Upper lobe of left lung (tissue), 6 donors: ENCODE results near the gene NAV1. TPM values are rescaled to one million over a fixed set of nuclear protein-coding genes. Genes with fewer than 3 reads are reported as not detected.

Source experiments
- ATAC-seq, 2 donors: fragments of 200-7000 bp; cut with Tn5 transposase; one replicate each; pipeline ENCODE4 v1.9.1; 2022; ENCODE audit warnings: mild to moderate bottlenecking in 2 of 2, moderate library complexity in 2 of 2; ENCODE audit not compliant: low FRiP score in 2 of 2
- DNase-seq, 2 donors: peaks; one replicate each; pipeline ENCODE4 v3.0.0-alpha.2; 2019 to 2020
- H3K27ac ChIP-seq, 4 donors: fragments of 200-600 bp; sonication (generic); one replicate each; pipeline ENCODE4 v1.5.1; 2016 to 2019
- H3K27me3 ChIP-seq, 4 donors: fragments of 200-600 bp; sonication (generic); one replicate each; pipeline ENCODE4 v1.5.1; 2017 to 2019
- H3K36me3 ChIP-seq, 4 donors: fragments of 200-600 bp; sonication (generic); one replicate each; pipeline ENCODE4 v1.5.1; 2016 to 2019
- H3K4me1 ChIP-seq, 4 donors: fragments of 200-600 bp; sonication (generic); one replicate each; pipeline ENCODE4 v1.5.1; 2018 to 2019
- H3K4me3 ChIP-seq, 4 donors: fragments of 200-600 bp; sonication (generic); one replicate each; pipeline ENCODE4 v1.5.1; 2017 to 2019; ENCODE audit warnings: mild to moderate bottlenecking in 2 of 4, moderate library complexity in 1 of 4
- H3K9me3 ChIP-seq, 4 donors: fragments of 200-600 bp; sonication (generic); one replicate each; pipeline ENCODE4 v1.5.1; 2018 to 2019
- EP300 ChIP-seq, 4 donors: sonication (generic); formaldehyde crosslinking; IDR thresholded peaks; one replicate each; pipeline ENCODE4 v1.5.1; 2017; ENCODE audit warnings: antibody characterized with exemption in 4 of 4, control low read depth in 2 of 4
- POLR2A ChIP-seq, 4 donors: fragments of 450-650 bp; IDR thresholded peaks; one replicate each; pipeline ENCODE4 v1.5.1; 2016 to 2017; ENCODE audit warnings: antibody characterized with exemption in 4 of 4, mild to moderate bottlenecking in 2 of 4
- POLR2AphosphoS5 ChIP-seq, 2 donors: sonication (generic); formaldehyde crosslinking; IDR thresholded peaks; one replicate each; pipeline ENCODE4 v1.5.1; 2017; ENCODE audit warnings: antibody characterized with exemption in 2 of 2
- WGBS, 2 donors: methylation state at CpG; one replicate each; pipeline ENCODE4 v1.1.5; 2017 to 2018; 5-methylcytosine and 5-hydroxymethylcytosine counted together
- total RNA-seq, 6 donors: library from RNA; depleted of rRNA in 4 of 6; stranded (reverse); fragments of >200 nt in 4 of 6; gene quantifications; one replicate each; pipeline versions ENCODE4 v1.1.0 to v1.2.1, GENCODE V29; 2016 to 2021
- TF ChIP-seq, protein P1 (sequence below), 6 experiments: fragments of 450-650 bp in 4 of 6; fragments of 200-600 bp in 2 of 6; sonication (generic) in 2 of 6; IDR thresholded peaks; one replicate each; pipeline ENCODE4 v1.5.1; 2016 to 2019; ENCODE audit warnings: antibody characterized with exemption in 6 of 6
- donor health status: DM: no; HTN: no; CAD: no; lungs with moderate emphysema.
- donor health status: DM: no; HTN: yes; CAD: no; lungs with severe emphysema.

Gene NAV1
- total RNA-seq, 6 donors from 2014 or later: 15.2 to 41.0 (median 24.1) TPM

DNA sequence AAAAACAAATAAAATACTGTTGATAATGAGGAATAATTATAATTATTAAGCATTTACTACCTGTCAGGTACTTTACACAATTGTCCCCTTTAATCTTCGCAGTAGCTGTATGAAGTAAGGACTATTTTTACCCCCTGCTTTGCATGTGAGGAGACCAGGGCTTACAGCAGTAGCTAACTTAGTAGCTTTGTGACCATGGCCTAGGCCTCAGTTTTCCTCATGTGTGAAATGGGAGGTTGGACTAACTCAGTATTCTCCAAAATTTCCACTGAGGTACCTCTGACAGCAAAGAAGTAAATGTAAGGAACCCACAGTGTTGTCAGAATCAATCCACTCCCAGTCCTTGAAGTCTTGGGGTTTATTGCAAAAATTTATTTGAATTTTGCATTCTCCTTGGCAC lies 28.2 kb upstream of the NAV1 start:
- Histone ChIP-seq H3K36me3 (no peaks in the 10 kb centered on the region), H3K9me3 (no peaks in the 10 kb centered on the region), H3K27me3 (no peaks in the 10 kb centered on the region), H3K4me1 (peaks cover 36 to 46% (median 37%) of the 10 kb centered on the region in 4 donors), H3K4me3 (no peak overlapping the region), H3K27ac (peak overlapping the region in 2 of 4 donors; percentile 75 to 84)
- TF ChIP-seq EP300 (IDR thresholded peaks at IDR 0.05): no peak
- no peak for TF ChIP-seq POLR2AphosphoS5 (IDR thresholded peaks at IDR 0.05)
- TF ChIP-seq POLR2A (IDR thresholded peaks at IDR 0.05): no peak
- TF ChIP-seq, protein P1, sequence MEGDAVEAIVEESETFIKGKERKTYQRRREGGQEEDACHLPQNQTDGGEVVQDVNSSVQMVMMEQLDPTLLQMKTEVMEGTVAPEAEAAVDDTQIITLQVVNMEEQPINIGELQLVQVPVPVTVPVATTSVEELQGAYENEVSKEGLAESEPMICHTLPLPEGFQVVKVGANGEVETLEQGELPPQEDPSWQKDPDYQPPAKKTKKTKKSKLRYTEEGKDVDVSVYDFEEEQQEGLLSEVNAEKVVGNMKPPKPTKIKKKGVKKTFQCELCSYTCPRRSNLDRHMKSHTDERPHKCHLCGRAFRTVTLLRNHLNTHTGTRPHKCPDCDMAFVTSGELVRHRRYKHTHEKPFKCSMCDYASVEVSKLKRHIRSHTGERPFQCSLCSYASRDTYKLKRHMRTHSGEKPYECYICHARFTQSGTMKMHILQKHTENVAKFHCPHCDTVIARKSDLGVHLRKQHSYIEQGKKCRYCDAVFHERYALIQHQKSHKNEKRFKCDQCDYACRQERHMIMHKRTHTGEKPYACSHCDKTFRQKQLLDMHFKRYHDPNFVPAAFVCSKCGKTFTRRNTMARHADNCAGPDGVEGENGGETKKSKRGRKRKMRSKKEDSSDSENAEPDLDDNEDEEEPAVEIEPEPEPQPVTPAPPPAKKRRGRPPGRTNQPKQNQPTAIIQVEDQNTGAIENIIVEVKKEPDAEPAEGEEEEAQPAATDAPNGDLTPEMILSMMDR (IDR thresholded peaks at IDR 0.05): no peak
- ATAC-seq (no peak), DNase-seq (no peak)
- WGBS, 2 donors: 96 to 100% methylated on average over 1 of the region's 1 CpG

DNA sequence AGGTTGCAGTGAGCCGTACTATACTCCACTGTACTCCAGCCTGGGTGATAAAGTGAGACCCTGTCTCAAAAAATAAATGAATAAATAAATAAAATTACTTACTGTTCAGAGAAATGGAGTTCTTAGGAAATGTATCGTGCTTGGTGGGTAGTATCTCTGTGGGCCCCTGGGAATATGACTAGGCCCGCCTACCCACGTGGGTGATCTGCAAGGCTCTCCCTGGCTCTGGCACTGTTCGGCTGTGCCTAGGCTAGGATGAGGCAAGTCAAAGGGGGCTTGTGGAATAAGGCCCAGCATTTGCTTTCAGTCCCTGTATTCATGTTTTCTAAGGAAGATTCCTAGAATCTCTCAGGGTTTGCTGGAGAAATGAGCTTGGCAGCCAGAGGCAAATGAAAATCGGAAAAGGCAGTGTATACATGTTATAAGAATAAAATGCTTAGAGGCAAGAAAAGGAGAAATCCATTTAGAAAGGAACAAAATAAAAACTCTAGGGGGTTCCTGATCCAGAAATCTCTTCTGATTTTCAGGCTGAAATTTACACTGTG lies 27.5 kb upstream of the NAV1 start:
- peaks cover 29 to 39% (median 31%) of the 10 kb centered on the region in 4 donors for H3K4me1 ChIP-seq
- H3K9me3 ChIP-seq: no peaks in the 10 kb centered on the region
- WGBS, 2 donors: 59 to 83% methylated on average over 6 of the region's 6 CpGs
- DNase-seq (no peak), ATAC-seq (no peak)
- H3K27me3 ChIP-seq: no peaks in the 10 kb centered on the region
- no peak overlapping the region for H3K4me3 ChIP-seq
- H3K27ac ChIP-seq: peak overlapping the region; percentile 60 to 87 (median 80)
- no peak for TF ChIP-seq EP300 (IDR thresholded peaks at IDR 0.05)
- TF ChIP-seq POLR2AphosphoS5 (IDR thresholded peaks at IDR 0.05): no peak
- TF ChIP-seq POLR2A (IDR thresholded peaks at IDR 0.05): no peak
- no peaks in the 10 kb centered on the region for H3K36me3 ChIP-seq

DNA sequence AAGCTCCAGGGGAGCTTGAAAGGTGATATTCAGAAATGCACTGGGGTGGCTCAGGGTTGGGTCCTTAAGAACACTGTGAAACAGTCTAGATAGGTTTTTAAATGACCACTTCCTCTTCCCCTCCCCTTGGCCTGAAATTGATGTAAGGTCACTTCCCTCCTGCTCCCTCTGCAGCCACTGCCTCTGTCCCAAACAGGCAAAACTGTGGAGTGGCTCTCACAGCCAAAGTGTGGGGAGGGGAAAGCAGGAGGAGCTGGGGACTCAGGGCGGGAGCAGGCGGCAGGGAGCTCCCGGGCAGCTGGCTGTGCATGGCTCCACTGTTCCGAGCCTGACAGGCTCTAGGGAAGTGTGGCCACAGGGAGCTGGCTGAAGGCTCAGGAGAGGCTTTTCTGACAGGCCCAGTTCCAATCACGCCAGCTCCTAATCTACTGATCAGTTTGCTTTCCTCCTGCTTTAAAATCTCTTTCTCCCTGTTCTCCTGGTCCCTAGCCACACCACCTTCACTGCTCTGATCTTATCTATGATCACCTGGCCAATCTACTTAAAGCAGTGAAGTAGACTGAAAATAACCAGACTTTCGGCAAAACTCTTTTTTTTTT lies 26.9 kb upstream of the NAV1 start:
- H3K4me1 ChIP-seq: peaks cover 29 to 37% (median 31%) of the 10 kb centered on the region in 4 donors
- H3K4me3 ChIP-seq: no peak overlapping the region
- H3K27me3 ChIP-seq: no peaks in the 10 kb centered on the region
- ATAC-seq (peak; percentile 67 to 91), DNase-seq (peak; percentile 82 to 90)
- no peaks in the 10 kb centered on the region for H3K9me3 ChIP-seq
- TF ChIP-seq POLR2A (IDR thresholded peaks at IDR 0.05) (peak in 2 of 4 donors; percentile 13 to 47), EP300 (IDR thresholded peaks at IDR 0.05) (no peak), POLR2AphosphoS5 (IDR thresholded peaks at IDR 0.05) (peak; percentile 44 to 56)
- TF ChIP-seq, protein P1 (IDR thresholded peaks at IDR 0.05): peak in 1 of 6 experiments; percentile 9
- no peaks in the 10 kb centered on the region for H3K36me3 ChIP-seq
- WGBS, 2 donors: 16 to 27% methylated on average over 2 to 6 of the region's 6 CpGs
- H3K27ac ChIP-seq: peak overlapping the region; percentile 60 to 87 (median 80)

DNA sequence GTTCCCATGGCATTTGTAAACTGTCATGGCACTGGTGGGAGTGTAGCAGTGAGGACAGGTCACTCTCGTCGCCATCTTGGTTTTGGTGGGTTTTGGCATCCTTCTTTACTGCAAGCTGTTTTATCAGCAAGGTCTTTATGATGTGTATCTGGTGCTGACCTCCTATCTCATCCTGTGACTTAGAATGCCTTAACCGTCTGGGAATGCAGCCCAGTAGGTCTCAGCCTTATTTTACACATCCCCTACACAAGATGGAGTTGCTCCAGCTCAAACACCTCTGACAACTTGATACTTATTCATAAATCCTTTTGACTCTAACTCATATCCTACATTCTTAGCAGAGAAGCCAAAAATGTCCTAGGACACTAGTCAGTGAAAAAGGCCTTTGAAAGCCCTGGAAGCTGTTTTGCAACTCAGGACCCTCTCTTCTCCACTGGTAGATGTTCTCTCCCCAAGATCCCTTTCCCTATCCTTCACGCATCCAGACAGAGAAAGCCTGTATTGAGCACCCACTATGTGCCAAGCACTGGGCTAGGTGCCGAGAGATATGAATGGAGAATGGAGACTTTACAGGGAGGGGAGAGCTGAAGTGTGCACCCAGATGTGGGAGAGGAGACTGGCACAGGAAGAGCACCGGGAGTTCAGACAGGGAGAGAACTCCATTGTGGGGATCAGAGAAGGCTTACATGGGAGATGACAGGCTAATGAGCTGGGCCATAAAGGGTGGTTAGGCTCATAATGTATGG lies 25.3 kb upstream of the NAV1 start:
- peaks cover 20 to 24% (median 22%) of the 10 kb centered on the region in 4 donors for H3K4me1 ChIP-seq
- no peaks in the 10 kb centered on the region for H3K27me3 ChIP-seq
- no peaks in the 10 kb centered on the region for H3K36me3 ChIP-seq
- no peak for TF ChIP-seq POLR2AphosphoS5 (IDR thresholded peaks at IDR 0.05)
- no peak for TF ChIP-seq EP300 (IDR thresholded peaks at IDR 0.05)
- TF ChIP-seq, protein P1 (IDR thresholded peaks at IDR 0.05): no peak
- TF ChIP-seq POLR2A (IDR thresholded peaks at IDR 0.05): no peak
- peak overlapping the region in 2 of 4 donors; percentile 50 to 84 for H3K27ac ChIP-seq
- H3K9me3 ChIP-seq: no peaks in the 10 kb centered on the region
- no peak overlapping the region for H3K4me3 ChIP-seq
- ATAC-seq (no peak), DNase-seq (no peak)
- WGBS, 2 donors: 90 to 97% methylated on average over 6 of the region's 6 CpGs

DNA sequence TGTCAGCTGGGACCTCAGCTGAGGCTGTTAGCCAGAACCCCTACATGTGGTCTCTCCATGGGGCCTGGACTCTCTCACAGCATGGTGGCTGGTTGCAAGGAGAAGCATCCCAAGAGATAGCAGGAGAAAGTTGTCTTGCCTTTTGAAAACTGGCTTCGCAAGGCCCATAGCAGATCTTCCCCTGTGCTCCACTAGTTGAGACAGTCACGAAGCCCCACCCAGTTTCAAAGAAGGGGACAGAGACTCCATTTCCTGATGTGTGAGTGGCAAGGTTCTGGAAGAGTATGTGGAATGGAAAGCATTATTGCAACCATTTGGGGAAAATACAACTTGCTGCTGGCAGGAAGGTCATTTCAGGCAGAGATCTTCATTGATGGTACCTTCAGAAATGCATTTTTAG lies 24.5 kb upstream of the NAV1 start:
- H3K36me3 ChIP-seq: no peaks in the 10 kb centered on the region
- DNase-seq (no peak), ATAC-seq (no peak)
- 86 to 88% methylated on average over 2 of the region's 2 CpGs for WGBS, 2 donors
- no peaks in the 10 kb centered on the region for H3K9me3 ChIP-seq
- no peaks in the 10 kb centered on the region for H3K27me3 ChIP-seq
- peaks cover 20 to 24% (median 22%) of the 10 kb centered on the region in 4 donors for H3K4me1 ChIP-seq
- TF ChIP-seq EP300 (IDR thresholded peaks at IDR 0.05): no peak
- TF ChIP-seq, protein P1 (IDR thresholded peaks at IDR 0.05): no peak
- TF ChIP-seq POLR2AphosphoS5 (IDR thresholded peaks at IDR 0.05): no peak
- no peak for TF ChIP-seq POLR2A (IDR thresholded peaks at IDR 0.05)
- no peak overlapping the region for H3K4me3 ChIP-seq
- H3K27ac ChIP-seq: no peak overlapping the region
